HG03135 (cell line): ENCODE results near the gene ZDHHC9.
"Not testable (repeated sequence)": the region's sequence is repeated elsewhere in the genome, so short reads cannot be mapped to it uniquely, and the experiment has no call there.

Experiments used
- ATAC-seq: cut with Tn5 transposase; IDR thresholded peaks from one replicate; pipeline ENCODE4 v1.9.1; 2021; ENCODE audit warnings: mild to moderate bottlenecking, moderate library complexity; ENCODE audit not compliant: unreplicated experiment

ZDHHC9 gene

GRCh38 chrX:129843459-129844306 is at the start of gene ZDHHC9:
Gene ZDHHC9 (minus strand): TSS chrX:129843886. CDS start chrX:129841945, 1,941 bp downstream.
- peak; percentile 98 for ATAC-seq

- ATAC-seq = no peak
Observed at GRCh38 chrX:129877401-129877800, 33.7 kb upstream of the ZDHHC9 start.

GRCh38 chrX:129876771-129877305 is 33.2 kb upstream of the ZDHHC9 start:
- ATAC-seq = no peak

- ATAC-seq = no peak
Observed at GRCh38 chrX:129875669-129876068, 32.0 kb upstream of the ZDHHC9 start.

- ATAC-seq = no peak
Observed at GRCh38 chrX:129872524-129872923, 28.8 kb upstream of the ZDHHC9 start.

DNA sequence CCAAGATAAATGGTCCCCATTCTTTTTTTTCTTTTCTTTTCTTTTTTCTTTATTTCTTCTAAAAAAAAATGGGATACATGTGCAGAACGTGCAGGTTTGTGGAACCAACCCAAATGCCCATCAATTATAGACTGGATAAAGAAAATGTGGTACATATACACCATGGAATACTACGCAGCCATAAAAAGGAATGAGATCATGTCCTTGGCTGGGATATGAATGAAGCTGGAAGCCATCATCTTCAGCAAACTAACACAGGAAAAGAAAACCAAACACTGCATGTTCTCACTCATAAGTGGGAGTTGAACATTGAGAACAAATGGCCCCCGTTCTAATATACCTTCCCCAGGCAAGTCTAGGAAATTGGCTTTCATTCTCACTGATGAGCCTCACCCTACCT is 22.6 kb upstream of the ZDHHC9 start:
- ATAC-seq = not testable (repeated sequence)

DNA sequence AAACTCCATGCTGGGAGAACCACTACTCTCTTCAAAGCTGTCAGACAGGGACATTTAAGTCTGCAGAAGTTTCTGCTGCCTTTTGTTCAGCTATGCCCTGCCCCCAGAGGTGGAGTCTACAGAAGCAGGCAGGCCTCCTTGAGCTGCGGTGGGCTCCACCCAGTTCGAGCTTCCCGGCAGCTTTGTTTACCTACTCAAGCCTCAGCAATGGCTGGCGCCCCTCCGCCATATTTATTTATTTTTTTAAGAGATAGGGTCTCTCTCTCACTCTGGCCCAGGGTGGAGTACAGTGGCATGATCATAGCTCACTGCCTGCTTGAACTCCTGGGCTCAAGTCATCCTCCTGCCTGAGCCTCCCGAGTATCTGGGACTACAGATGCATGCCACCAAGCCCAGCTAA is 15.4 kb upstream of the ZDHHC9 start:
- ATAC-seq = not testable (repeated sequence)

- ATAC-seq = not testable (repeated sequence)
Observed at GRCh38 chrX:129851825-129852224, 8.1 kb upstream of the ZDHHC9 start.

DNA sequence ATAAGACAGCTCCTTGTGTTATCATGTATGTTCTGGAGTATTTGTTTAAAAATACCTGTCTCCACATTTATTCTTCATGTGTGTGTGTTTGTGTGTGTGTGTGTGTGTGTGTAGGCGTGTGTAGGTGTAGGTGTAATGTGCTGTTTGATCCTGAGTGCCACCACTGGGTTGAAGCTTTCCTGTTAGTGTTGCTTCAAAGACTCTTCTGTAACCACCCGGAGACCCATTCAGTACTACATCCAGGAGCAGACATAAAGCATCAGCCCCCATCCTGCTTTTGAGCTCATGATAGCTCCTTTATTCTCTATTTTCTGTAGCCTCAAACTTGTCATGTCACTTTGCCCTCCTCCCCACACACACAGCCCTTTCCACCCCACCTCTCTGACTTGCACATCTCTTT is 3.0 kb upstream of the ZDHHC9 start:
- ATAC-seq = no peak

GRCh38 chrX:129845616-129846190 is 2.0 kb upstream of the ZDHHC9 start:
- no peak for ATAC-seq

GRCh38 chrX:129843209-129843458 is 552 bp downstream of the ZDHHC9 start:
- no peak for ATAC-seq

GRCh38 chrX:129842510-129843208 is 1.0 kb downstream of the ZDHHC9 start:
- no peak for ATAC-seq

DNA sequence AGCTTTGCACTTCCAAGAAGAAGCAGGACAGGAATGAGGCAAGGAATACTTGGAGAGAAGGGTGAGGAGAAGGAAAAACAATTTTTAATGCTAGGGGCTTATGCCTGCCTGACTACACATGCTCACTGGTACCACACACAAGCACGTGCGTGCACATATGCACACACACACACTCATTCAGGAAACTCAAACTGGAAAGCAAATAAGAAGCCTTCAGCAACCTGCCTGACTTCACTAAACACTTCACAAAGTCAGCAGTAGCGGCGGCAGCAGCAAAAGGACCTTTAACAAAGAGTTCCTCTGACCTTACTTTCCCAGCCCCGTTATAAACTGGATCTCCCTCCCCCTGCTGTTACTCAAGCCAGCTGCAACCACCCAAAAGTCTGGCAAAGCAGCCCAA is 3.3 kb downstream of the ZDHHC9 start:
- ATAC-seq = no peak

DNA sequence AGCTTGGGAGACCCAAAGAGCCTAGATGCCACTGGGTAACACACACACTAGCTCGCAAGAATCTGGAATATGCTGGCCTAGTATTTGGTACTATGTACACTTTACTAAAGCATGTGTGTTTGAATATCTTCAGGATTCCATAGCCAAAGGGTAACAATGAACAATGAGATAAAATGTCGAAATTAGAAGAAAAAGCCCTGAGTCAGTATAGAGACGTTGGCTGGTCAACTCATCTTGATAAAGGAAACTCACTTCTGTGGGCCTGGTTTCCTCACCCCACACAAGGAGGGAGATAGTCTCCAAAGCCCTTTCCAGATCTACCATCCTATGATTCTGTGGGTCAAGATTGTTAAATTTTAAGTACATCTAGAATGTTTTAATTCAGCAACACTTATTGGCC is 6.9 kb downstream of the ZDHHC9 start:
- no peak for ATAC-seq

- ATAC-seq = no peak
Observed at GRCh38 chrX:129833153-129833990, 10.3 kb downstream of the ZDHHC9 start.

GRCh38 chrX:129831091-129831885 is 12.4 kb downstream of the ZDHHC9 start:
- ATAC-seq = no peak

DNA sequence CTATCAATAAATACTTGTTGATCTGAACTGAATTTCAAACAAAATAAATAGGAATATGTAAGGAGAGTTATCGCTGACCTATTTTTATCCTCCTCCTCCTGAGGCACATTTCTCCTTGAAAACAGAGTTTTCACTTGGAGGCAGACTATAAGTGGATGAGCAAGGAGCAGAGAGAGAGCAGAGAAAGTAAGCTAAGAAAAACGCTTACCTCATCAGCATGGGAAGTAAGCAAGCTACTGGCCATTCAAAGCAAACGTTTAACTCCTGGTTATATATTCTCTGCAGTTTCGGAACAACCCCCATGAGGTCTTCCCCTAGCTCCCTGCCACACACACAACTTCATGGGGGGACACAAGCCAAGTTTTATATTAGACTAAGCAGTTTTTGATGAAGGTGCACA is 13.2 kb downstream of the ZDHHC9 start:
- ATAC-seq = no peak

GRCh38 chrX:129825746-129826505 is 17.8 kb downstream of the ZDHHC9 start:
- ATAC-seq = no peak

DNA sequence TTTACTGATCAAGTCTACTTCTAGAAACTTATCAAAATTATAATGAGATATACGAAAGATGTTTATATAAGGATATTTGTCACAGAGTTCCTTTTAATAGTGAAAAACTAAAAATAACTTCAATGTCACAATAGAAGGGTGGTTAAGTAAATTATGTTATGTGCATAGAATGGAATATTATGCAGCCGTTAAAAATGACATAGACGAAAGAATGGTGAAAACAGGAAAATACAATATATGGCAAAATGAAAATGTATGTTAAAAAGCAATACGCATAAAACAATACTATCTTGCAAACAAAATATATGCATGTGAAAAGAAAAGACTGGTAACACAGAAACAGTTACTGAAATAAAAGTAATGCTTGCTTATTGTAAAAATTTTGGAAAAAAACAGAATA is 19.1 kb downstream of the ZDHHC9 start:
- ATAC-seq = no peak
